ENCODE results near the gene KRT7.

KRT7 gene

DNA sequence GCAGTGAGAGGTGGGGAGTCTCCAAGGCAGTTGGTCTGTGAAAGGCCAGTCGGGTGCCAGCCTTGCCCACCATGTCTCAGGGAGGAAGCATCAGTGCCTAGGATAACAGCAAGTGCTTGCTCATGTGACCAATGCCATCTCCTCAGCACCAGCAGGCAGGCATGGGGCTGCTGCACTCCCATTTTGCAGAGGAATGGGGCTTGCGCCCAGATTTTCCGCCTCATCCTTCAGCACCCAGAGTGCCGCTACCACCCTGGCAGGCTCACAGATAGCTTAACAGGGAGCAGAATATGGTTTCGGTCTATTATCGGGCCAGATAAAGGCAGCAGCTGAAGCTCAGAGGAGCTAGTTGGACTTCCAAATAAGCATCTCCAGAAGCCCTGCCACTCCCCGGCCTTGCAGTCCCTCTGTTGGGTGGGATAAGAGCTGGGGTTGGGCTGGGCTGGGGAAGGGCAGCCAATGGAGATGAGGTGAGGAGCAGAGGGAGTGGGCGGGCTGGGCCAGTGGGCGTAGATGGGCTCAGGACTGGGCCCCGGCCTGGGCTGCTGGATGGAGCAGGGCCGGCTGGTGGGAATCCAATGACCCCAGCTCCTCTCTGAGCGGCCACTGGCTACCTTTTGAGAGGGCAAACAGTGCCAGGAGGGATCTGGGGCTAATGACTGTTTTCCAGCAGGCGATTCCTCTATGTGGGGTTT lies 32.8 kb upstream of the KRT7 start:
- DNase-seq = no peak

GRCh38 chr12:52200781-52201450 lies 32.1 kb upstream of the KRT7 start:
- no peak for DNase-seq

DNA sequence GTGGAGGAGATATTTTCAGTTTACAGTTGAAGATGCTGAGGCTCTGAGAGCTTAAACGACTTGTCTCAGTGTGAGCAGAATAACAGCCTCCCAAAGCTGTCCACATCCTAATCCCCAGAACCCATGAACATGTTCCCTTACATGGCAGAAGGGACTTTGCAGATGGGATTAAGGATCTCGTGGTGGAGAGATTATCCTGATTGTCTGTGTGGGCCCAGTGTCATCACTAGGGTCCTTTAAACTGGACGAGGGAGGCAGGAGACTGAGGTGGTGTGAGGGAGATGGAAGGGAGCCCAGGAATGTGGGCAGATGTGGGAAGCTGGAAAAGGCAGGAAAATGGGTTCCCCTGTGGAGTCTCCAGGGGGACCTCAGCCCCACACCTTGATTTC lies 31.6 kb upstream of the KRT7 start:
- DNase-seq = no peak

GRCh38 chr12:52202361-52203078 lies 30.5 kb upstream of the KRT7 start:
- DNase-seq = peak in 1 of 2 experiments; percentile 12

DNA sequence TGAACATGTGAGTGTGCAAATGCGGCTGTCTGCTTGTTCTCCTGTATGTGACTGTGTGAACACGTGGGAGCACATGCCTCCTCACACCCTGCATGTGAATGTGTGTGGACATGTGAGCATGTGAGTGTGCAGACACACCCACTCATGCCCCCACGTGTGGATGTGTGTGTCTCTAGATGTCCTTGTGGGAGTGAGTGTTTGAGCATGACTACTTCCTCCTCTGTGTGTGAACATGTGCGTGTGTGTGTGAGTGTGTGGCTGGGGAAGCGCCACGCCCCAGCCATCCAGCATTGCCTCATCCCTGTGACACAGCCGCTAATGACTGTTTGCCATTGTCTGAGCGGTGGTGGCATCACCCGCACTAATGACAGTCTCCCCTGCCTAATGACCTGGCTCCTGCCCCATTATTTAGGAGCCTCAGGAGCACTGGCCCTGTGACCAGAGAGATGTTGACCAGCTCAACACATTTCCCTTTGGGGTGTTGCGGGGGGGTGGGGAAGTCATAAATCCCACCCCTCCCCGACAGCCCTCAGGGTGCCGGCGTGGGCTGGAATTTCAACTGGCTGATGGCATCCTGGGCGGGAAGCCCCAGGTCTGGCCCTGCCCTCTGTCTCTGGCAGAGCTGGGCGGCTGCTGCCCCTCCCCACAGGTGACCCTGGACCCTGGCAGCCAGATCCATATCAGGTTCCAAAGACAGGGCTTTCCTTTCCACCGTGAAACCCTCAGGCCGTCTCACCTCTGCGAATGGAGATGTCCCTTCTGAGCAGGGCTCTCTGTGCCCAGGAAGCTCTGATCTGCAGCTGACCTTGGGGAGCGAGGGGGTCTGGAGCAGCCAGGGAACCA lies 29.7 kb upstream of the KRT7 start:
- DNase-seq = peak in 1 of 2 experiments; percentile 22

GRCh38 chr12:52204095-52204930 lies 28.7 kb upstream of the KRT7 start:
- no peak for DNase-seq

DNA sequence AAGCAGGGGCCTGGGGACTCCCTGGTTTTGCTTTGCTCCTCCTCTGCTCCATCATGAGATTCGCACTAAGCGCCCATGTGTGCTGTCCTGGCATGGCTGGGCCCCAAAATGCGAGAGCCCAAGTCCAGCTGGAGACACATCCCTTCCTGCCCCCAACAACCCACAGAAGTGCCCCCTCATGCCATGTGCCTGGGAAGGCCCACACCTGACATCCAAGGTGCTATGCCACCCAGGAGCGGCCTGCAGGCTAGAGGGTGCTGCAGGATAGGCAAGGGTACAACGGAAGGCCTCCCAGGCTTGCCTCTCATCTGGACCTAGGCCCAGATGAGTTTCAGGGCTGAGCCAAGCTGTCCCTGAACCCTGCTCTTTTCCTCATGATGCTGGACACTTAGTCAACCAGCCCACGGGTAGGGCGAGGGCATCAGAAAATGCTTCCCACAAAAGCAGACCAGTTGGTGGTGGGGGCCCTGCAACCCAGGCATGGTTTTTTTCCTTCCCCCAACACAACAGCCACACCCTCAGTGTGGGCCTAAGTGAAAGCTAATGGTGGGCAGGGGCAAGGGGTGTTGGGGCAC lies 28.0 kb upstream of the KRT7 start:
- no peak for DNase-seq

DNA sequence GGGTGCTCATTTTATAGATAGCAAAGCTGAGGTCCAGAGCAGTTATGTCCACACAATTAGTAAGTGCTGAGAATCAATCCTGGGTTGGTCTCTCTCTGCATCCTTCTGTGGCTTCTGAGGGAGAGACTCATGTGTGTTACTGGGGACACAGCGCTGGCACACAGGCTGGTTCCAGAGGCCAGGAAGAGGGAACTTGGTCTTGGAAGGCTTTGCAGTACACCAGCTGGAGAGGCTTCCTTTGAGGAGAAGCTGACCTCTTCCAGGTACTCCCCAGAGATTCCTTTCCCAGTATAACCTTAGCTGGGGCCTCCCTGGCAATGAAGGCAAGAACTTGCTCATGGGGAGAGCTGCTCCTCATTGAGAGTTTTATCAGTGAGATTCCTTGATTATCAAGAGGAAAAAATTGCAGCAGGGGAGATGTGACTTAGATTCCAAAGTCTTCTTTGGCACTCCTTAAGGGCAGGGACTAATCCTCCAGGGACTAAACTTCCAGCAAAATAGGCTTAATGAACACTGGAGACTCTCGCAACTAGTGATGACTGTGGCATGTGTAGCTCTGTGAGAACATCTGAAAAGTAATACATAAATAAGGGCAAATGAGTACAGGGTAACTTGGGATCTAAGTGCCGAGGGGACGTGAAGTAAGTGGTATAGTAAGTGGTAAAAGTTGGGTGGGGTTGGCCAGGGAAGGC lies 27.3 kb upstream of the KRT7 start:
- DNase-seq = no peak

DNA sequence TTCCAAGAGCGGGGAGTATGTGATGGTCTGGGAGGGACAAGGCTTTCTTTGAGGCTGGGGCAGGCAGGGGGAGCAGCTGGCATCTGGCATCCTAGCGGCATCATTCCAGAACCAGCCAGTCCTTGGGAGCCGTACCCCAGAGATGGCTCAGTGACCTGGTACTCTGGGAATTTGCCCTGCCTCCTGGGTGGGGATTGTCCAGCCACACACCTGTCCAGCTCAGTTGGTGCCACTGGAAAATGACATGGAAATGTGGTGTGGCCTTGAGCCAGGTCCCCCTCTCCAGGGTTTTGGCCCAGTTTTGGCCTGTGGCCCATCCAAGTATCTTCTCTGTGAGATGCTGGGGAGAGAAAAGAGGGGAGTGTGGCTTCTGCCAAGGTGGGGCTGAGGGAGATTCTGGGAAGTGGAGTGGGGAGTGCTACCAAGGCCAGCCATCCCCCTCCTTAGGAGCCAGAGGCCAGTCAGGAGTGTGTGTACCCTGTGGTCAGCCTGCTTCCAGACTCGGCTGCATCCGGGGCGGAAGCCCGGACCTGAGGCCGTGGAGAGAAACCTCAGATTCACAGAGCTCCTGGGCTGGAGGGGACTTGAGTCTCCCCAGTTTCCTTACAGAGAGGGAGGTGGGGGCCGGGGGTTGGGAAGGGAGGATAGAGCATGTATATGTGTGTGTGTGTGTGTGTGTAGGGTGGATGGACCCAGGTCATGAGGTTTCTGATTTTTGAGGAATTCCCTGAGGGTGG lies 26.6 kb upstream of the KRT7 start:
- no peak for DNase-seq

DNA sequence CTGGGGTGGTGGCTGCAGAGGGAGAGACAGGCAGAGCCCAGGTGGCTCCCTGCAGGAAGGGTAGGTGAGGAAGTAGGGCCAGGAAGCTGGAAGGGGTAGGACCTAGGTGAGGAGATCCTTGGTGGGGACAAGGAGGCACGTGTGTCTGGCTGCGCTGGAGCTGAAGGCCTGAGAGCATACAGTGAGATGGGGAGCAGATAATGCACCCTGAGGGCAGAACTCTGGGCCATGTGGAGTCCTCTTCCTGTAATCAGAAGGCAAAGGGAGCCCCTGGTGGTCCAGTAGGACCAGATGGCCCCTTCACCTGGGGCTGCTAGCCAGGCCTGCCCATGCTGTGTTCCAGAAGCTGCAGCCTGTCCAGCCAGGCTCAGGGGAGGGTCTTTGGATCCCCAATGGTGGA lies 25.9 kb upstream of the KRT7 start:
- DNase-seq = no peak

DNA sequence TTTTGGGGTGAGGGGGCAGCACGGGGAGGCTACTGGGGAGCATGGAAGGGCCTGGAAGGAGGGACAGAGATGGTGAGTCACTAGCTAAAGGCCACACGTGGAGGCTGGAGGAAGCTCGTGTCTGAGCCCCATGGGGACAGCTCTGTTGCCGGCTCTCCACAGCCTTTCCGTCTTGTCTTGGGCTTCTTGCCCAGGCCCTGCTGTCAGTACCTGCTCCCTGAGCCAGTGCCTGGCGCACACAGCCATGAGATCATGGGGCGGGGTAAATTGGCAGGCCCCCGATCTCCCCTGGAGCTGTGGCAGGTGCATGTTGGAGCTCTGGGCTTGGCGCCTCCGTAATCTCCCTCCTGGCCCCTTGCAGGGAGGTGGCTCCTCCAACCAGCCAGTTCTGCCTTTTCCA lies 25.1 kb upstream of the KRT7 start:
- no peak for DNase-seq

DNA sequence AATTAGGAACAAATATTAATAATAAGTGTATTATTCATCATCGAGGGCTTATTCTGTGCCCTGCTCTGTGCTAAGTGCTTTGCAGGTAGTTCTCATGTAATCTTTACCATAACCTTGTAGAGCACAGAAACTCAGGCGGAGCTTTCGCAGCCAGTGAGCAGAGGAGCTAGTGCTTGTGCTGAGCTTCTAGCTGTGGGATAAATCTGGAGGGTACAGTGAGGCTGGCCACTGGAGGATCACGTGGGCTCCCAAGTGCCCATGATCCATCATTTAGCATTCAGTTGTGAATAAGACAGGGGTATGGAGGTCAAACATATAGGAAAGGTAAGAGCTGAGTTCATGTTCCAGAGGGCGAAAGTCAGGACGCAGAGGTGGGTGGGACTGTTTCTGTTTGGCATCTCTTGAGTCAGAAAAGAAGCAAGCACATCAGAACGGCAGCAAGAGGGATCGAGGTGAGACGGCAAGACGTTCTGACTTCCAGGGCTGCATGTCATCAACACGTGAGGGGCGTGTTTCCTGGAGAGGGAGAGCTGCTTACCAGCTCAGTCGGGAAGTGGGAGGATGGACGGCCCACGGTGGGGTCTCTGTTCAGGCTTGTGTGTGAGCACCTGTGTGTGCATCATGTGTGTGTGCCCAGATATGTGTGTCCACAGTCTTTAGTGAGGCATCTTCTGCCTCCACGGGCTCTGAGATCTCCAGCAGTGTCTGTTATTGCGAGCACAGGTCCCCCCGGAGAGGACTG lies 24.4 kb upstream of the KRT7 start:
- DNase-seq = no peak

GRCh38 chr12:52209321-52209720 lies 23.7 kb upstream of the KRT7 start:
- no peak for DNase-seq

DNA sequence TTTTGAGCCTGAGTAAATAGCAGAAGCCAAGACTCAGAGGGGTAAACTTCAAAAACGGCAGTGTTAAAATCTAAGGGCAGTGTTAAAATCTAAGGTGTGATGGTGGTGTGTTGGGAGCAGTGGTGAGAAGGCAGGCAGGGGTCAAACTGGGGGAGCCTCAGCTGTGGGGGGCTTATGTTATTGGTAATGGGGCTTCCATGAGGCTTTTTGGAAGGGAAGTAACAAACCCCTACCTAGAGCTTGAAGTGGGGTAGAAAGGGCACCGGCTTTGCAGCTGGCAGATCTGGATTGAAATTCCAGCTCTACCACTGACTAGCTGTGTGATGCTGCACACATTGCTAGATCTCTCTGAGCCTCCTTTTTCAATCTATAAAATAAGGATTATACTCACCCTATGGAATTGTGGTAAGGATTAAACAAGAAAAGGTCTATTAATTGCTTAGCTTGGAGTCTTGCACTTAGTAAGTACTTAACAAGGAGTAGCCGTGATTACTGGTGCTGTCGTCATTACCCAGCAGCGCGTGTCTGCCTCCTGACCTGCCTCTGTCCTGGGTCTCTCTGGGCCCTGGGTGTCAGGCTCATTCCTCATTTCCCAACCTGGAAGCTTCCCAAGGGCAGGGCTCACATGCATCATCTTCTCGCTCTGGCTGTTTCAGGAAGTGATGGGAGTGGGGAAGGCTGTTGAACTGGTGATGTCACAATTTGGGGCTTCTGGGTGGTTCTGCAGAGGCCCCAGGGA lies 22.7 kb upstream of the KRT7 start:
- DNase-seq = no peak

DNA sequence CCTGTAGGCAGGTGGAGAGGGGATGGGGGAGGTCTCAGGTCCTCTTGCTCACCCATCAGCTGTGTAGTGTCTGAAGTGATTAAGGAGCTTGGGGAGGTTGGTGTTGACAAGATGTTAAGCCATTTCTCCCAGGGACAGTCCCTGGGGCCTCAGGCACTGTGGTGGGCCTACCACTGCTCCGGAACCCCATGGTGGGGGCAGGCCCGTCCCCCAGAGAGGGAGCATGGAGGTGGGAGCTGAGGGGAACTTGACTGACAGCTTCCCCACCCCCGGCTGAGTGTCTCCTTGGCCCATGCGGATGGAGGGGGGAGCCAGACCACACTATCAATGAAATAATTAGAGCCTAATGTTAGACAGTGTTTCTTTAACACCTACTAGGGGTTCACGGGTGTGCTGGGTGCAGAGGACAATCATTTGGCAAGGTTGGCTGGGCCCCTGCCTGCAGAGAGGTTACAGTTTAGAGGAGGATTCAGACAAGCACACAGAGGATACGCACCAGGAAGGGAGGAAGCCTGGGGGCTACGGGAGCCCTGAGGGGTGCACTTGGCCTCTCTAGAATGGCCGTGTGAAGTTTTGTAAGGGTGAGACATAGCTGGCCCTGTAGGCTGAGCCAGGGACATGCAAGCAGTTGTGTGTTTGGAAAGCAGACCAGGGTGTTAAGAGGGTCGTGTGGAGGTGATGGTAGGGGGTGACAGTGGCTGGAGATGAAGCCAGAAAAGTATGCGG lies 22.0 kb upstream of the KRT7 start:
- DNase-seq = no peak

DNA sequence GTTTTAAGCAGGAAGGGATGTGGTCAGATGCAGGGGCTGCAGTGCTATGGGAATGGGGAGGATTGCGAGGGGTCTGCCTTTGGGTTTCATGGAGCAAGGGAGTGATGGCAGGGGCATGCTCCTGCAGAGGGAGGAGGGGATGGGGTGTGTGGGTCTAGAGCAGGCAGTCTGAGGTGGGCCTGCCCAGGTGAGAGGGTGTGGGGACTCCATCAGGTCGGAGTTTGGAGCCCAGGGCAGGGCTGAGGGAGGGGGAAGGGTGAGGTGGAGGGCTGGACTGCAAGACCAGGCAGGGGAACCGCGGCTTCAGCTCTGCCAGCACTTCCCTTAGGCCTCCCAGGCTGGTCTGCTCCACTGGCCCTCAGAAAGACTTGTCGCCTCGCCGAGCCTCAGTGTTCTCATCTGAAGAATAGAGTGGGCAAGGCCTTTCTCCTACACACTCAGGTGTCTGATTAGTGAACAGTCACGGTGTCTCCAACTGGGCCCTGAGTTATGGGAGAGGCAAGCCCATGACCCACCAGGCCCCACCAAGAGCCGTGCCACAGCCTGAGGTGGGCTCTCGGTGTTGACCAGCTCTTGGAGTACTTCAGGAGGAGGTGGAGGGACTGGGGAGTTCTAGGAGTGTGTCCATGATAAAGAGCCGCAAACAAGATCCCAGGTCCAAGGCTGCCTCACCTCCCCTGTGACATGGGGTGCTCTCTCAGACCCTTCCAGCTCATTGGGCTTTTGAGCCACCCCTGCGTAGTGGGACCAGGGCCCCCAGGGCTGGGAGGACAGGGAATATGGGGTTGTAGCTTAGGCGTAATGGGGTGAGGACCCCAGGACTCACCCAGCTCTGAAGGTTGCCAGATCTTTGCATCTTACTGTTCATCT lies 21.1 kb upstream of the KRT7 start:
- no peak for DNase-seq
